ENCODE results near the gene DHCR7. TPM values are rescaled to one million over a fixed set of nuclear protein-coding genes. Genes with fewer than 3 reads are reported as not detected.

Gene DHCR7
- total RNA-seq, 1 donor from 2014 or later: 98.2 TPM

- Mint-ChIP-seq H3K9me3 (no peaks in the 10 kb centered on the region), H3K4me1 (peaks cover 12% of the 10 kb centered on the region), H3K36me3 (peaks cover 59% of the 10 kb centered on the region), H3K4me3 (no peak overlapping the region), H3K27ac (no peak overlapping the region), H3K27me3 (ENCODE audit: low read depth) (no peaks in the 10 kb centered on the region)
- no peak for TF ChIP-seq CTCF (IDR thresholded peaks at IDR 0.05; ENCODE audit: unreplicated experiment)
- DNase-seq (ENCODE audit: low spot score in 2 of 2, unreplicated experiment in 2 of 2): no peak
Observed at GRCh38 chr11:71482216-71482615, 34.0 kb upstream of the DHCR7 start.

GRCh38 chr11:71481101-71481960, 33.1 kb upstream of the DHCR7 start:
- TF ChIP-seq CTCF (IDR thresholded peaks at IDR 0.05; ENCODE audit: unreplicated experiment): no peak
- no peak overlapping the region for H3K4me3 Mint-ChIP-seq
- peaks cover 10% of the 10 kb centered on the region for H3K4me1 Mint-ChIP-seq
- no peaks in the 10 kb centered on the region for H3K9me3 Mint-ChIP-seq
- peaks cover 58% of the 10 kb centered on the region for H3K36me3 Mint-ChIP-seq
- peak overlapping the region; percentile 50 for H3K27ac Mint-ChIP-seq
- no peaks in the 10 kb centered on the region for H3K27me3 Mint-ChIP-seq (ENCODE audit: low read depth)
- DNase-seq (ENCODE audit: low spot score in 2 of 2, unreplicated experiment in 2 of 2): no peak

GRCh38 chr11:71478528-71478840, 30.3 kb upstream of the DHCR7 start:
- no peak overlapping the region for H3K27ac Mint-ChIP-seq
- H3K27me3 Mint-ChIP-seq (ENCODE audit: low read depth): no peaks in the 10 kb centered on the region
- TF ChIP-seq CTCF (IDR thresholded peaks at IDR 0.05; ENCODE audit: unreplicated experiment): no peak
- DNase-seq (ENCODE audit: low spot score in 2 of 2, unreplicated experiment in 2 of 2): no peak
- peaks cover 46% of the 10 kb centered on the region for H3K36me3 Mint-ChIP-seq
- H3K4me1 Mint-ChIP-seq: peaks cover 10% of the 10 kb centered on the region
- H3K9me3 Mint-ChIP-seq: no peaks in the 10 kb centered on the region
- H3K4me3 Mint-ChIP-seq: no peak overlapping the region

- Mint-ChIP-seq H3K27me3 (ENCODE audit: low read depth) (no peaks in the 10 kb centered on the region), H3K4me3 (no peak overlapping the region), H3K4me1 (peaks cover 10% of the 10 kb centered on the region), H3K9me3 (no peaks in the 10 kb centered on the region), H3K36me3 (peaks cover 41% of the 10 kb centered on the region), H3K27ac (no peak overlapping the region)
- DNase-seq (ENCODE audit: low spot score in 2 of 2, unreplicated experiment in 2 of 2): no peak
- no peak for TF ChIP-seq CTCF (IDR thresholded peaks at IDR 0.05; ENCODE audit: unreplicated experiment)
Observed at GRCh38 chr11:71477641-71478527, 29.7 kb upstream of the DHCR7 start.

- Mint-ChIP-seq H3K4me1 (peaks cover 10% of the 10 kb centered on the region), H3K9me3 (no peaks in the 10 kb centered on the region), H3K27me3 (ENCODE audit: low read depth) (no peaks in the 10 kb centered on the region), H3K27ac (no peak overlapping the region), H3K4me3 (no peak overlapping the region), H3K36me3 (peaks cover 41% of the 10 kb centered on the region)
- no peak for TF ChIP-seq CTCF (IDR thresholded peaks at IDR 0.05; ENCODE audit: unreplicated experiment)
- DNase-seq (ENCODE audit: low spot score in 2 of 2, unreplicated experiment in 2 of 2): no peak
Observed at GRCh38 chr11:71476926-71477640, 28.9 kb upstream of the DHCR7 start.

All from mesothelial cell of epicardium (in vitro differentiated cells).